GM21390 (cell line): ENCODE measurements around the gene ITGB5.
"Not testable (repeated sequence)": the region's sequence is repeated elsewhere in the genome, so short reads cannot be mapped to it uniquely, and the experiment has no call there.

Experiments used
- ATAC-seq: cut with Tn5 transposase; IDR thresholded peaks from one replicate; pipeline ENCODE4 v1.9.1; 2021; ENCODE audit not compliant: unreplicated experiment

ITGB5 gene

DNA sequence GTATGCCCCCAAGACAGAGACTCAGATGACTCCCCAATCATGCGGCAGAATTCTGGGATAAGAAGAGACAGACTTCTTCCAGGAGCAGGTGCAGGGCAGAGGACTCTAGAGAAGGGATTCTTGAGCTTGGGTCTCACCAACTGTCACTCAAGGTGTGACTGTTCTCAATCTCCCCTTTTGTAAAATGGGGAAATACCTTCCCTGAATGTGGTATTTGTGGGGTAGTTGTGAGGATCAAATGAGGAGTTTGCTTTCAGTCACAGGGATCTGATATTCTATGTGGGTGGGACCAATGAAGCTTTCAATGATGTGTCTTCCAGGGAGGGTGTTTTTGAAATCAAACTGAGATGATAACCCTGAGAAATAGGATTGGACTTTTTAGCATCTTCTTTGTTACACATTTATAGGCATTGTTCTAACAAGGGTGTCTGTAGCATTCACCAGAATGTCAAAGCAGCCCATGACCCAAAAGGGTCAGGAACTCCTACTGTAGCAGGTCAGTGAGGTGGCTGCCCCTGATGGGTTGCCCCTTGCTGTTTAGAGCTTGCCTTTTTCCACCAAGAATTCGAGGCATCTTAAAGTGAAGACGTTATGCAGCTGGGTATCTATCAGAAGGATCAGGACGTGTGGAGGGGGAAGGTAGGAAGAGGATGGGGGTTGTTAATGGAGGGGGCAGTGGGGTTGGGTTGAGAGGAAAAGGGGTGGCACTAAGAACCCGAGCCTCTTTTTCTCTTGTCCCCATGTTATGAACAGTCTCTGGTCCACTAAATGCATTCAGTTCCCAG lies 128.1 kb downstream of the ITGB5 start:
- ATAC-seq: no peak

DNA sequence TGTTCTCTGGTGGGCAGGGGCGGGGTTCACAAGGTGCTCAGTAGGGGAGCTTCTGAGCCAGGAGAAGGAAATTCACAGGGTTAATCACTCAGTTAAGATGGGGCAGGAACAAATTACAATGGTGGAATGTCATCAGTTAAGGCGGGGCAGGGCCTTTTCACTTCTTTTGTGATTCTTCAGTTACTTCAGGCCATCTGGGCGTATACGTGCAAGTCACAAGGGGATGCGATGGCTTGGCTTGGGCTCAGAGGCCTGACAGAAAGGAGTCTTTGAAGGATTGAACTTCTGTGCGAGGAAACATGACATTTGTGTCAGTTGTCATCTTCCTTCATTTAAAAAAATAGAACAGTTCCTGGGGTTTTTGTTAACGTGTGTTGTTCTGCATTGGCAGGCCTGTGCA lies 129.2 kb downstream of the ITGB5 start:
- ATAC-seq: not testable (repeated sequence)

DNA sequence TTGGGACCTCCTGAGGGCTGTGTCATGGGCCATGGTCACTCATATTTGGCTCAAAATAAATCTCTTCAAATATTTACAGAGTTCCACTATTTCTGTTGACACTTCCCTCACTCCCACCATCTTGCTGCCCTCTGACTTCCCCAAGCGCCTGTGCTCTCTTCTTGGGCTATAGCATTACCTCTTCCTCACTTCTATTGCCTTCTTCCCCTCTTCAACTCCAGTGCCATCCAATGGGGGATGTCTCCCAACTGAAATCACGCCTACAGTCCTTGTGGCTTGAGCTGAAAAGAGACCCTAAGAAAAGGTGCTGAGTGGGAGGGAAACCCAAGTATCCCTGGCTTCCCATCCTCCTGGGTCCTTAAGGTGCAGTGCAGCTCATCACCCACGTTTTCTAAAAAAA lies 135.1 kb downstream of the ITGB5 start:
- ATAC-seq: no peak

DNA sequence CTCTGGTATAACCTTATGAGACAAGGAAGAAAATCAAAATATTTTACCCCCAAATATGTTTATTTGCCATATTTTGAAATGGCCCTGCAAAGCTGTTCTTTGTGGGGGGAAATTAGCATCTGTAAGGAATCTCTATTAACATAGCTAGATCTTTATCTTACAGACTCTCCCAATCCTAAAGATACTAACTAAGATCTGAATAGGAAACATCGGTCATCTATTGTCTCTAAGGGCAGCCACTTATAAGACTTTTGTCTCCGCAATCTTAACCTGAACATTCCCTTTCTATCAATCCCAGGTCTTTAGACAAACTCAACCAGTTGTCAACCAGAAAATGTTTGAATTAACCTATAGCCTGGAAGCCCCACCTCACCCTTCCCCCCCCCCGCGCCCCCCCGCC lies 135.7 kb downstream of the ITGB5 start:
- no peak for ATAC-seq

DNA sequence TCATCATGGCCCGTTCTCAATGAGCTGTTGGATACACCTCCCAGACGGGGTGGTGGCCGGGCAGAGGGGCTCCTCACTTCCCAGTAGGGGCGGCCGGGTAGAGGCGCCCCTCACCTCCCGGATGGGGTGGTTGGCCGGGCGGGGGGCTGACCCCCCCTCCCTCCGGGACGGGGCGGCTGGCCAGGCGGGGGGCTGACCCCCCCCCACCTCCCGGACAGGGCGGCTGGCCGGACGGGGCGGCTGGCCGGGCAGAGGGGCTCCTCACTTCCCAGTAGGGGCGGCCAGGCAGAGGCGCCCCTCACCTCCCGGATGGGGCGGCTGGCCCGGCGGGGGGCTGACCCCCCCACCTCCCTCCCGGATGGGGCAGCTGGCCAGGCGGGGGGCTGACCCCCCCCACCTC lies 137.3 kb downstream of the ITGB5 start:
- ATAC-seq: not testable (repeated sequence)

DNA sequence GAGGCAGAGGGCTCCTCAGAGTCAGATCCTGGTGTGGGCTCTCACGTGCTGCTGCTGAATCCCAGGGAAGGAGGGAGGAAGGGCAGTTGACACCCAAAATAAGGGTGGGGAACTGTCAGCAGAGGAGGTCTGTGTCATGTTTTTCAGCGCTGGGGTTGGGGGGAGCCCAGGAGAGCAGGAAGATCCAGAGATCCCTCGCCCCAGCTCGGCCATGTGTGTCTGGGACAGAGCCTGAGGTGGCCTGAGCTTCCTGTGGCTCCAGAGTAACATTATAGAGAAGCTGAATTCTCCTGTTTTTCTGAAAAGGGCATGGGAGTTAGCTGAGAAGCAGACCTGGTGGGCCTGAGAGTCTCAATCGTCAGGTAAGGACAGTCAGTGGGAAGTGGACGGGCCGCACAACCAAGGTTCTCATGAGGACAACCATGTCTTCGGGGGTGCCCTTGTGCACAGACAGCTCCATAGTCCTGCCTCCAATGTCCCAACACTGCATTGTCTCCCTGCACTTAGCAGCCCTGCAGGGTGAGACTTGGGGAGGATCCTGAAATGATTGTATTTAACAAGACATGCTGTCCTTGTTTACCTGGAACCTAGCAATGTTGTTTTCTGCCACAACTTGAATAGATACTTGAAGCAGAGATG lies 138.5 kb downstream of the ITGB5 start:
- ATAC-seq: no peak

DNA sequence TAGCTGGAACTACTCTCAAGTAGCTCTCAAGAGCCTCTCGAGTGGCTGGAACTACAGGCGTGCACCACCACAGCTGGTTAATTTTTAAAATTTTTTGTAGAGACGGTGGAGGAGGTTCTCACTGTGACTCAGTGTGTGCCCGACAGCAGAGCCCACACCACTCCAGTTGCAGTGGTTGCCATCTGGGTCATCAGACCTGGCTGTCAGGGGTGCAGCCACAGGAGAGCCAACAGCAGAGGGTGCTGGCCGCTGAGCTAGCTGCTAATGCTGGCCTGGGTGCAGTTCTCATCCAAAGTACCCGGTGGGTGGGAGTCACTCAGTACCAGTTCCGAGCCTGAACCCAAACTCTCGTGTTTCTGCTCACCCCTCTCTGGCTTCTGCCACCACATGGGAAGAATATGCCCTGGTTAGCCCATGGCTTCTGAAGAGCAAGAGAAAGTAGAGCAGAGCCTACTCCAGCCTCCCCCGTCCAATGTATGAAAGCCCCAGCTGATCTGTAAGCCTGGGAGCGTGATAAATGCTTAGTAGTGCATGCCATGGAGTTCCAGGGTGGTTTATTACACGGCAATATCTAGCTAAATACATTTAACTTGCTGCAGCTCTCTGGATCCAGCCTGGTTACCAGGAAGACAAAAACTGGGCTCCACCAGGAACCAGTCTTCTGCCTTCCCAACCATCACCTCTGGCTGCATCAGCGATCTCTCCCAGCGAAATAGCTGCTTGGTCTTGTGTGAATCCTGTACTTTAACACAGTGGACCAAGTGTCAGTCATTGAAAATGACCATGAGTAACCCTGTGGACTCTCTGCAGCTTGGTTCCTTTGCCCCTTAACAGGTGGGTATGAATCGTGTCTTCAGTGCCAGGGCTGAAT lies 139.8 kb downstream of the ITGB5 start:
- no peak for ATAC-seq

DNA sequence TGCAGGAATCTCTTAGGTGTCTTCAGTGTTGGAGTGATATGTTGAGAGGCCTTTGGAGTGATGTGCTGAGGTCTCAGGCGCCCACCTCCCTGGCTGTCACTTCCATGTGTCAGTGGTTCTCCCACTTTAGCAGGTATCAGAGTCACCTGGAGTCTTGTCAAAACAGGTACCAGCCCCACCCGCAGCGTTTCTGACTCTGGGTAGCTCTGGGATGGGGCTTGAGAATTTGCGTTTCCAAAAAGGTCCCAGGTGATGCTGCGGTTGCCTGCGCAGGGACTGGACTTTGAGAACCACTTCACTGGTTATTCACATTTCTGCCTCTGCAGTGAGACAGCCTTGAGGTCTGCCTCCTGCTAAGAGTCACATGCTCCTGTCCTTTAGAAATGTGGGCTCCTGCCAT lies 141.4 kb downstream of the ITGB5 start:
- ATAC-seq: no peak

DNA sequence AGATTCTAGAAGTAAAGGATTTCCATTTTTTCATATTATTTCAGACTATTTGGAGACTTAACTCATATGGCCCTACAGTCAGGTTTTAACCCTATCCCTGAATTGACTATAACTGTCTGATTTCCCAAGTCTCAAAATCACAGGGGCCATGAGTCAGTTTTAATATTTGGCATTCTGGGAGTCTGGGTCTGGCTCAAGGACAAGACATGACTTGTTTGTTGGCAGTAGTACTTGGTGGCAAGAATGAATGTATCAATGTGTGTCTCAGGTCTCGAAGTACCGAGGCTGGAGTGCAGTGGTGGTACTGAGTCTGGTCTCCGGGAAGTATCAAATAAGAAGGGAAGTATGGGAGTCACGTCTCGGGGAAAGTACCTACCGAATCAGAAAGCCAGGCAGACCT lies 146.1 kb downstream of the ITGB5 start:
- no peak for ATAC-seq

DNA sequence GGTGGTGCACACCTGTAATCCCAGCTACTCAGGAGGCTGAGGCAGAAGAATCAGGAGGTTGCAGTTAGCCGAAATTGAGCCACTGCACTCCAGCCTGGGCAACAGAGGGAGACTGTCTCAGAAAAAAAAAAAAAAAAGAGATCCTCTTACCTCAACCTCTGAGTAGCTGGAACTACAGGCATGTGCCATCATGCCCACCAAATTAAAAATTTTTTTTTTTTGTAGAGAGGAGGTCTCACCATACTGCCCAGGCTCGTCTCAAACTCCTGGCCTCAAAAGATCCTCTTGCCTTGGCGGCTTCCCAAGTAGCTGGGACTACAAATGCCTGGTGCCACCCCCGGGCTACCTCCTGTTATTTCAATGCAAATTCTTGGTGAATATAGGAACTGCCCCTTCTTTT lies 155.4 kb downstream of the ITGB5 start:
- no peak for ATAC-seq

DNA sequence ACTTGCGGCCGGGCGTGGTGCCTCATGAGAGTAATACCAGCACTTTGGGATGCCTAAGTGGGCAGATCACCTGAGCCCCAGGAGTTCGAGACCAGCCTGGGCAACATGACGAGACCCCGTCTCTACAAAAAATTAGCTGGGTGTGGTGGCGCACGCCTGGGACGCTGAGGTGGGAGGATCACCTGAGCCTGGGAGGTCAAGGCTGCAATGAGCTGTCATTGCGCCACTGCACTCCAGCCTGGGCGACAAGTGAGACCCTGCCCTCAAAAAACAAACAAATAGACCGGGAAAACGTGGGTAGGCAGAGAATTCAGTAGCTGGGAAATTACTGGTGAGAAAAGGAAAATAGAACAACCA lies 156.2 kb downstream of the ITGB5 start:
- ATAC-seq: no peak

DNA sequence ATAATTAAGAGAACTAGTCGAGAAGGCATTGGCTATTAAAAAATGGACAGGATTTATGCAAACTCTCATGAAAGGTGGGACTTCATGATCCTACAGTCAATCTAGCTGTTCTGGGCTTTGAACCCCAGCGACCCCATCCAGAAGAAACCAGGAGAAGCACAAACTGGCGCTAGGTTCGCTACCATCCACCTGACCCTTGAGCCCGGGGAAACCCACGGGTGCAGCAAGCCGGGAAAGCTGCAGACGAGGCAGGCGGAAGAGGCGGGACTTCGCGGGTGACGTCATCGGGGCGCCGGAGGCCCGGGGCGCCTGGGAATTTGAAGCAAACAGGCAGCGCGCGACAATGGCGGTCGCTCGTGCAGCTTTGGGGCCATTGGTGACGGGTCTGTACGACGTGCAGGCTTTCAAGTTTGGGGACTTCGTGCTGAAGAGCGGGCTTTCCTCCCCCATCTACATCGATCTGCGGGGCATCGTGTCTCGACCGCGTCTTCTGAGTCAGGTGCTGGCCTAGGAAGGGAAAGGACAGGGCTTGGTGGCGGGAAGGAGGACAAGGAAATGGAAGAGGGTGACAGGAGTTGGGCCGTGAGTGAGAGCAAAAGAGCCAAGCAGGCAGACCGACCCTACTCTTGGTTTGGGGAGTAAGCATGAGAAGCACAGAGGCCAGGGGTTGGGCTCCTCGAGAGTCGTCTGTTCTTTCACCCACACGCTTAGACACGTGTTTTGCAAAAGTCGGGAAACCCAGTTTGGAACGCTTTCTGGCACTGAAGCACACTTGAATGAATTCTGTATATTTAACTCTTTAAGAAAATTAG lies 156.8 kb downstream of the ITGB5 start, which contains the start of gene UMPS:
TSS of gene UMPS (plus strand) at position 324 of the 812 bp plus-strand sequence. CDS start at position 344, 20 bp downstream.
- peak; percentile 98 for ATAC-seq

DNA sequence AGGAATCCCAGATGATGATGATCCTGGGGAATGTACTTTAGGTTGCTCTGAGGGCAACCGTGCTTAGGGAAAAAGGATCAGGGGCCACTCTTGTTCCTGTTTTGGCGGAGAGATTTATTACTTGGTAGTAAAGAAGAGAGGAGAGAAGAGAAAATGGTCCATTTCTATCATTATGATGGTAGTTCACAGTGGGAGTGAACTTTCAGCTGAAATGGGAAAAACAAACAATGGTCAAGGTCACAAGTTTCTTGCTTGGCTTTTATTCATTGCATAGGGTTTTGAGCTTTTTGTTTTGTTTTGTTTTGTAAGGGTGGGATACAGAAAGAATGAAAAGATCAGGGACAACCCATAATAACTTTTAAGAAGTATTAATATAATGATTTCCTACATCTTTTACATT lies 164.6 kb downstream of the ITGB5 start:
- ATAC-seq: no peak

DNA sequence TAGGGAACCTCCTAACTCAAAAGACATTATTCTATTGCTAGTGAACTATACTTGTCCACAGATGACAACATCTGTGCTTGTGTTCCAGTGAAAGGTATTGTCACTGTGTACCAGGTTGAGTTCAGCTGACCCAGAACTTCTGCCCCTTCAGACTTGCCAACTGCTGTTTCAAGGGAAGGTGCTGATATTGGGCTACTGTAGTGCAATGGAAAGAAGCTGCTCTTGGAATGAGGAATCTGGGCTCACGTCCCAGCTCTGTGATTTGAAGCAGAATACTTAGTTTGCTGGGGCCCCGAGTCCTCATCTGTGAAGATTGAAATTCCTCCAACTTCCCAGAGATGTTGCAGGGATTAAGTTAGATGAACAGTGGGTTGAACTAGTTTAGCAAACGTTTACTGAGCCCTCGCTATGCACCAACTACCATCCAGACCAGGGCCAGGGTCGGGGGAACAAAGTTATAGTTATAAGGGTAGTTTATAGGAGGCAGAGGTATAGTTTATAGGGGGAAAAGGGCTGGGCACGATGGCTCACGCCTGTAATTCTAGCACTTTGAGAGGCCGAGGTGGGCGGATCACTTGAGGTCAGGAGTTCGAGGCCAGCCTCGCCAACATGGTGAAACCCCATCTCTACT lies 172.8 kb downstream of the ITGB5 start:
- ATAC-seq: no peak
